GM19452 (cell line): ENCODE results near the gene ZNF8.

Experiments
- ATAC-seq: cut with Tn5 transposase; IDR thresholded peaks from one replicate; pipeline ENCODE4 v1.9.1; 2021; ENCODE audit not compliant: unreplicated experiment

Gene ZNF8

GRCh38 chr19:58334691-58335249 lies 56.0 kb downstream of the ZNF8 start:
- ATAC-seq: no peak

GRCh38 chr19:58335630-58336029 lies 56.9 kb downstream of the ZNF8 start:
- ATAC-seq: no peak

GRCh38 chr19:58336216-58336615 lies 57.5 kb downstream of the ZNF8 start:
- no peak for ATAC-seq

GRCh38 chr19:58336820-58337219 lies 58.1 kb downstream of the ZNF8 start:
- ATAC-seq: no peak

GRCh38 chr19:58338336-58338735 lies 59.6 kb downstream of the ZNF8 start:
- ATAC-seq: no peak

- ATAC-seq: no peak
Measured at GRCh38 chr19:58338825-58339558, 60.2 kb downstream of the ZNF8 start.

GRCh38 chr19:58345558-58345957 lies 66.8 kb downstream of the ZNF8 start:
- no peak for ATAC-seq

- ATAC-seq: peak; percentile 85
Measured at GRCh38 chr19:58346961-58347929, 68.5 kb downstream of the ZNF8 start.

- peak; percentile 13 for ATAC-seq
Measured at GRCh38 chr19:58348080-58348479, 69.3 kb downstream of the ZNF8 start.

- ATAC-seq: no peak
Measured at GRCh38 chr19:58349590-58349989, 70.8 kb downstream of the ZNF8 start.

- ATAC-seq: no peak
Measured at GRCh38 chr19:58350001-58350861, 71.5 kb downstream of the ZNF8 start.

GRCh38 chr19:58350871-58351557 lies 72.3 kb downstream of the ZNF8 start:
- ATAC-seq: no peak

- ATAC-seq: no peak
Measured at GRCh38 chr19:58351558-58351878, 72.8 kb downstream of the ZNF8 start.

GRCh38 chr19:58351990-58352755 lies 73.4 kb downstream of the ZNF8 start:
- no peak for ATAC-seq
